Measurements from ENCODE around the gene SSTR3. TPM values are rescaled to one million over a fixed set of nuclear protein-coding genes. Genes with fewer than 3 reads are reported as not detected.

The SSTR3 gene
- total and polyA plus RNA-seq, 8 donors: 0.04 to 0.26 (median 0.09) TPM; not detected in 2

DNA sequence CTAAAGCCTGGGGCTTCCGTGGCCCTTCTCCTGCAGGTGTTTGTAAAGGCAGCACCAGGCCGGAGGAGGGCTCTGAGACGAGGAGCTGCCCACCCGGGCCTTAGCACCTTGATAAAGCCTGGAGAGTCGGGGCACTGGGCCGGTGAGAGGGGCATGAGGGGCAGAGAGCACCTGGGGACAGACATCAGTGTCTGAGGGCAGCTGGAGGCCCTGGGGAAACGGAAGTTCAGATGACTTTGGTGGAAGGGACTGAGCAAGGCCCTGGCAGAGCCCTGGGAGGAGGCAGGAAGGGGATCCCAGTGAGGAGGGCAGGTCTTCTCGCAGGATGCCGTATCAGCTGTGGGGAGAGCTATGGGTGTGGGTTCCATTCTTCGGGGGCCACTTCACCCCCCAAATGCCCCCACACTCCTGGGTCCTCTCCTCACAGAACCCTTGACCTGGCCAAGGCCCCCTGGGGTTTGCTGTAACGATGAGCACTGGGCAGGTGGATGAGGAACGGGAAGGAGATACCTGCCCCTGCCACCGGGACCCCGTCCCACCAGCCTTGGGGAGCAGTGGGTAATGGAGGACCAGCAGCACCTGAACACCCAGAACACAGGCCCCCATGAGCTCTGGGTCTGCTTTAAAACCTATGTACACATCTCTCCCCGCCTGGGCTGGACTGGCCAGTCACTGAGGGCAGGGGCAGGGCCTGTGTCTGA is 31.6 kb downstream of the SSTR3 start:
- Histone ChIP-seq H3K4me3 (no peak overlapping the region), H3K27me3 (peaks cover 0 to 3% of the 10 kb centered on the region in 2 donors), H3K9me3 (no peaks in the 10 kb centered on the region), H3K4me1 (peaks cover 25 to 50% of the 10 kb centered on the region in 2 donors), H3K36me3 (no peaks in the 10 kb centered on the region), H3K27ac (peak overlapping the region; percentile 3 to 50)
- ATAC-seq (no peak), DNase-seq (peak in 1 of 4 donors; percentile 64)
- TF ChIP-seq CTCF (IDR thresholded peaks at IDR 0.05): no peak
- intact Hi-C loops (cut with DNase I): no loop called here

- peak overlapping the region in 1 of 2 donors; percentile 50 for H3K27ac ChIP-seq
- no peak for TF ChIP-seq CTCF (IDR thresholded peaks at IDR 0.05)
- no peak overlapping the region for H3K4me3 ChIP-seq
- no peaks in the 10 kb centered on the region for H3K36me3 ChIP-seq
- intact Hi-C loops (cut with DNase I): no loop called here
- ATAC-seq (no peak), DNase-seq (peak in 1 of 4 donors; percentile 49)
- H3K4me1 ChIP-seq: peaks cover 25 to 50% of the 10 kb centered on the region in 2 donors
- H3K9me3 ChIP-seq: no peaks in the 10 kb centered on the region
- peaks cover 0 to 10% of the 10 kb centered on the region in 2 donors for H3K27me3 ChIP-seq
Observed at GRCh38 chr22:37179622-37180420, 32.5 kb downstream of the SSTR3 start.

- H3K4me1 ChIP-seq: peaks cover 25 to 50% of the 10 kb centered on the region in 2 donors
- intact Hi-C loops (cut with DNase I): no loop called here
- ATAC-seq (no peak), DNase-seq (peak in 1 of 4 donors; percentile 33)
- no peak overlapping the region for H3K4me3 ChIP-seq
- no peaks in the 10 kb centered on the region for H3K9me3 ChIP-seq
- peaks cover 0 to 14% of the 10 kb centered on the region in 2 donors for H3K27me3 ChIP-seq
- no peaks in the 10 kb centered on the region for H3K36me3 ChIP-seq
- no peak for TF ChIP-seq CTCF (IDR thresholded peaks at IDR 0.05)
- peak overlapping the region in 1 of 2 donors; percentile 74 for H3K27ac ChIP-seq
Observed at GRCh38 chr22:37179126-37179470, 33.2 kb downstream of the SSTR3 start.

DNA sequence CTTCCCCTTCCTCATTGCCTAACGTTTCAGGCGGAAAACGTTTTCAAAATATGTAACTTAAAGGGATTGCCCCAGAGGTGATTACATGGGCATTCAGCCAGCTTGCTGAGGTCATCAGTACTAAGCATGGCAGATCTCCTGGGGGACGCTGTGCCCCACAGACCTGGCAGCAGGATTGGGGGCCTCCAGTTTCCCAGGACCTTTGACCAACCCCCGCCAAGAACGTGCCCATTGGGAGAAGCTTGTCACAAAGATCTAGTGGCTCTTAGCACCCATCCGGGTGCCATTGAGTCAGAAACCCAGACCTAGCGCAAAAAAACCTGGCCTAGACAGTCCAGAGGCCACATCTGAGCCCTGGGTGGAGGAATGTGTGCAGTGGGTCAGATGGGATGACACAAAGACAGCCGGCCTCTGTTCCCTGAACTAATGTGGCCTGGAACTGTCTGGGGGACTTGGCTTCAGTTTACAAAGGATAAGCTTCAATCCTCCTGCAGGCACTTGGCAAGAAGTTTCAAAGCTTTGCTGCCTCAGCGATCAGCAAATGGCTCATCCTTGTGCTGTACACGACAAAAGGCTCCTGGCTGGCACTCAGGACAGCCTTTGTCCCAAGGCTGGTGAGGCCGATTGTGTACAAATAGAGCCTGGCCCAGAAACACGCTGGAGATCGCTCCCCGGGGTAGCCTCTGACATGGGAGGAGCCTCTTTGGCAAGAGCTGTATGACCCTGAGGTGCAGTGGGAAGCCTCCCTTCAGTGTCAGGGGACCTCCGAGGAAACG is 33.7 kb downstream of the SSTR3 start:
- intact Hi-C loops (cut with DNase I): no loop called here

More for the DNA sequence above, 33.7 kb downstream of the SSTR3 start:
- Histone ChIP-seq H3K9me3 (no peaks in the 10 kb centered on the region), H3K27ac (peak overlapping the region; percentile 24 to 74), H3K4me1 (peaks cover 25 to 50% of the 10 kb centered on the region in 2 donors), H3K27me3 (peaks cover 0 to 14% of the 10 kb centered on the region in 2 donors), H3K4me3 (no peak overlapping the region), H3K36me3 (no peaks in the 10 kb centered on the region)
- no peak for TF ChIP-seq CTCF (IDR thresholded peaks at IDR 0.05)
- ATAC-seq: no peak
- DNase-seq: peak in 2 of 4 donors; percentile 28 to 73
